HG03354 (cell line): ENCODE results near the gene PRC1.
A peak's percentile ranks its signal among the peaks of the same experiment; 100 is the strongest.
"Not testable (repeated sequence)": the region's sequence is repeated elsewhere in the genome, so short reads cannot be mapped to it uniquely, and the experiment has no call there.

Source experiments
- ATAC-seq: cut with Tn5 transposase; IDR thresholded peaks from one replicate; pipeline ENCODE4 v1.9.1; 2021; ENCODE audit warnings: mild to moderate bottlenecking; ENCODE audit not compliant: unreplicated experiment, poor library complexity, severe bottlenecking

PRC1 gene

DNA sequence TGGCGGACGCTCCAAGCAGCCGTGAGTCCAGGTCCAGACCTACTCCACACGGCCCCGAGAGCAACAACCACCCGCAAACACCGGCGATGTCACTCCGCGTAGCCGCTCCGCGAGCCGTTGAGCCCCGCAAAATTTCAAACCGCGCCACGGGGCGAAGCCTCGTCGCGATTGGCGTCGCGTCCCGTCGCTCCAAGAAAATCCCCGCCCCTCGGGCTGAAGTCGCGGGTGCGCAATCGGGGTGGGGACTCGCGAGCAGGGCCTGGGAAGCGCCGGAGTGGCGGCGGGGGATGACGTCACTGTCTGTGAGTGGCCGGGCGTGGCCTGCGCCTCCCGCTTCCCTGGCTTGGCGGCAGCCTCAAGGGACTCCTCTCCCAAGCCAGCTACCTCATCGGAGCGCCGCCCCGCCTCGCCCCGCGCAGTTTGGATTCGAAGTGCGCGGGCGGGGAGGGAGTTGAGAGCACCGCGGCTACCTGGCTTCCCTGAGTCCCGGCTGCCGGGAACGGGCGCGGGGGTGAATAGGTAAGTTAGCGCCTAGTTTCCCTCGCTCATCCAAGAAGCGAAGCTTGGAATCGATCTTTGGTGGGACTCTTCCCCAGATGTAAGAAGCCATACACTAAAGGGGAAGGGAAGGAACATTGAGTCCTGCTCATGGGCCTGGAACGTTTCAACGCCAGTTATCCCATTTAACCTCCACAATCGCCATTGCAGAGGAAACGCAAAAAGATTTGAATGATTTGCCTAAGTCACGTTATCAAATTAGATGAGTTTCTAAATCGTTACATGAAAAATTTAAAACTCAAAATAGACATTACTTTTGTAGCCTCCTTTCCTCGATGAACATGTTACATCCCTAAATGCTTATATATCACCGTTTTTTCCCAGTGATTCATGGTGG, at the start of gene PRC1:
Gene PRC1 (minus strand): TSS at position 119 of the 895 bp plus-strand sequence. CDS start 118 bp downstream, at position 1.
- ATAC-seq = peak; percentile 96

DNA sequence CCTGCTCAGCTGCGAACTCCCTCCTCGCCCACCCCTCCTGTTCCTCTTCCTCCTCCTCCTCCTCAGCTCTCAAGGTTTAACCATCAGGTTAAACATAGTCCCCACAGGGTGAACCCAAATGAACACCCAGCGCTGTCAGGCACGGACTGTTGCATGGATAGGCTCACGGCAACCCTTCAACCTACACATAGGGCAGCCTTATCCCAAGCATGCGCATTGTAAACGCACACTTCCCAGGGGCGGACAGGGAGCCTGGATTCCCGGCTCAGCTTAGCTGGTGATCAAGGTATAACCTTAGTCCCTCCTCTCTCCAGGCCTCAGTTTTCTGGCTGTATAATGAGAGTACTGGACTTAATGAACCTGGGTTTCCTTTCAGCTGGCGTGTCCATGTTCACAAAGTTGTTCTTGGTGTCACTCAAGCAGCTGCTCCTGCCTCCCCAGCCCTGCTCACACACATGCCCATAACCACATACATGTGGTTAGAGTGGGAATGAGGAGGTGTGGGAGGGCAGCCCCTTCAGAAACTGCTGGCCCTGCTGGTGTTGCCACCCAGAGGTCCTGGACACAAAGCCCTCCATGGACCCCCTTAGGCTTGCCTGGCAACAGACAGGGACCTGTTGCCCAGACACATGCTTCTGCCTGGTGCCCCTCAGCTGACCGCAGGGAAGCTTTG, 49.0 kb upstream of the PRC1 start:
- no peak for ATAC-seq

GRCh38 chr15:91040856-91041255, 46.5 kb upstream of the PRC1 start:
- ATAC-seq = no peak

DNA sequence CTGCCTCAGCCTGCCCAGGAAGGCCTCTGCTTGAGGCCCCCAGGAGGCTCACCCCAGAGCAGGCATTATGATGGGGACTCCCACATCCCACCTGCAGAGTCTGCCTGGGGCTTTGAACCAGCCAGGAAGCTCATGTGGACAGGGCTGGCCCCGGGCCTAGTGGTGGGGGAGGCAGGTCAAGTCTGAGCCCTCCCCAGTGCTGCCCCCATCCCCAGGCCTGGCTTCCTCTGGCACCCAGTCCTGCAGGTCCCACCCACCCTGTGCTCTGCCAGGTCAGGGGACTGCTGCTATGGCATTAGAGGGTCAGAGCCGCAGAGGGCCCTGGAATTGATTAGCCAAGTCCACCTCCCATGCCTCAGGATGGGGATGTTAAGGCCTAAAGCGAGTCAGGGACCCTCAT, 45.7 kb upstream of the PRC1 start:
- no peak for ATAC-seq

DNA sequence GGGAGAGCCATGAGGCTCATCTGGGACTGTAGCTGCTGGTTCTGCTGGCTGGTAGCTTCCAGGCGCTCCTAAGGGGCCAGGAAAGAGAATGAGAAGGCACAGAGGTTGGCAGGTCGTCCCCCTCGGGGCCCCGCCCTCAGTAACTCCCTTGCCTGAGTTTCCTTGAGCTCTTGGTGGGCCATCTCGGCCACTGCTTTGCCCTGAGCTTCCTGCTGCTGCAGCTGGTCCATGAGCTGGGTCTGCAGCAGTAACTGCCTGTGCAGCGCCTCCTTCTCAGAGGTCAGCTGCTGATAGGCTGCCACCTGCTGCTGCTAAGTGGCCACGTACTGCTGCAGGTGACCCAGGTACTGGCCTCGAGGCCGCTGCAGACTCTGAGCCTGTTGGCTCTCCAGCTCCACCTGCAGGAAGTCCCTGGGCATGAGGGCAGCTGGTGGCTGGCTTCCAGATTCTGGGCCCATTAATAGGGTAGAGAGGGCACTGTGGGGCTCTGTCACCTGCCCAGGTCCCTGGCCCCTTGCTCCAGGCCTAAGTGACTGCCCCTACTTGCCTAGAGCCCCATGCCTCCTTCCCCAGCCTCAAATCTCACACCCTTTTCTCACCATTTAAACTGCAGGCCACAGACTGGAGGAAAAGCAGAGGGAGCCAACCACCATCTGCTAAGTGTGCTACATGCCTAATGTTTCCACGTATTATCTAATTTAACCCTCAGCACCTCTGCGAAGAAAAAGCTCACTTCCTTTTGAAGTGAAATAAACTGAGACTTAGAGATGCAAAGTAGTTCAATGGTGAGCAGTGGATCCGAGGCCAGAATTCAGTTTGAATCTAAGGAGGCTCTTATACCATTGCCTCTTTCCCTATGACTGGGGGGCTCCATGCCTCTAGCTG, 38.8 kb upstream of the PRC1 start:
- ATAC-seq = no peak

DNA sequence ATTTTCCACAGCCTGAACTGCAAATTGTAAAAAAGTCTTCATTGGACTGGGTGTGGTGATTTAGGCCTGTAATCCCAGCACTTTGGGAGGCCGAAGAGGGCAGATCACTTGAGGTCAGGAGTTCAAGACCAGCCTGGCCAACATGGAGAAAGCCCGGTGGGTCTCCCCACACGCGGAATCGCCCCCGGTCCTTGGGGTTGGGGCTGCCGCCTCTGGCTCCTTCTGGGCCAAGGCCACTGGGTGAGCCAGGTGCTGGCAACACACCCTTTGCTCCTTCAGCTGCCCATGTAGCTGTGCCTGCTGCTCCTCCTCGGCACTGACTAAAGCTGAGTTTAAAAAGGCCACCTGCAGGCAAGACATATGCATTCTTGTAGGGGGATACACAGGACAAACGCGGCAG, 37.5 kb upstream of the PRC1 start:
- ATAC-seq = no peak

- ATAC-seq = no peak
Measured at GRCh38 chr15:91027677-91028076, 33.3 kb upstream of the PRC1 start.

DNA sequence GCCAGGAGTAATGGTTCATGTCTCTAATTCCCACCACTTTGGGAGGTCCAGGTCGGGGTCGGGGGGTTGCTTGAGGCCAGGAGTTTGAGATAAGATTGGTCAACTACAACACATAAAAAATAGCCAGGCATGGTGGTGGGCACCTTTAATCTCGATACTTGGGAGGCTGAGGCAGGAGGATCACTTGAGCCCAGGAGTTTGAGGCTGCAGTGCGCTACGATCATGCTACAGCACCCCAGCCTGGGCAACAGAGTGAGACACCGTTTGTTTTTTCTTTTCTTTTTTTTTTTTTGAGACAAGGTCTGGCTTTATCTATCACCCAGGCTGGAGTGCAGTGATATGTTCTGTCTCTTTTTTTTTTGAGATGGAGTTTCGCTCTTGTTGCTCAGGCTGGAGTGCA, 29.4 kb upstream of the PRC1 start:
- ATAC-seq = no peak

DNA sequence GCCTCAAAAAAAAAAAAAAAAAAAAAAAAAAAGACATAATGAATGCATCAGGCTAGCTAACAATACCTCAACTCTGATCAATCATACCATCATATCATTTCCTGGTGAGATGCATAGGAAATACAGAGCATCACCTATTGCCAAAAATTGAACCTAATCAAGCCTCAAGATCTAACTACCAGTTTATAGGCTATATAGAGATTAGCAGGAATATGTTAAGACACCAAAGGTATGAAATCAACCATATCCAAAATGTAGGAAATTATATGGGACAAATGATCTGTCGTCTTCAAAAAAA, 28.4 kb upstream of the PRC1 start:
- ATAC-seq = no peak

- peak; percentile 62 for ATAC-seq
Measured at GRCh38 chr15:91022075-91022831, 27.9 kb upstream of the PRC1 start, which contains the start of gene VPS33B. Gene VPS33B, minus strand, starts transcription at chr15:91022594. Its CDS starts 345 bp downstream, at chr15:91022249.

- peak; percentile 6 for ATAC-seq
Measured at GRCh38 chr15:91021516-91022074, 27.3 kb upstream of the PRC1 start.

DNA sequence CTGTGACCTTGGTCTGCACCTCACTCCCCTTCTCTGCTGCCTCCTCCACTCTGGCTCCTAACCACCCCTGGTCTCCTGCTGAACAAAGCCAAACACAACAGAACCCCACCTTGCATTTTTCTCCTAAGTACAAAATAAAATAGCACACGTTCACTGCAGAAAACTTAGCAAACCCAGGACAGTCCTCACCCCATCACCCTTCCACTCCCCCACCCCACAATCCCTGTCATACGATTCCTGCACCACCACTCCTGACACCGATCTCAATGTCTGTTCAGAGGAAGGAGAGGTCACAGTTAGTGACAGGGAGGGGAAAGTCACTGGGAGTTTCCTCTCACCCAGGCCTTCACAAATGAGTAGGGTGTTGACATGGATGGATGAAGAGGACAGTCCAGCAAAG, 23.8 kb upstream of the PRC1 start:
- ATAC-seq = no peak

DNA sequence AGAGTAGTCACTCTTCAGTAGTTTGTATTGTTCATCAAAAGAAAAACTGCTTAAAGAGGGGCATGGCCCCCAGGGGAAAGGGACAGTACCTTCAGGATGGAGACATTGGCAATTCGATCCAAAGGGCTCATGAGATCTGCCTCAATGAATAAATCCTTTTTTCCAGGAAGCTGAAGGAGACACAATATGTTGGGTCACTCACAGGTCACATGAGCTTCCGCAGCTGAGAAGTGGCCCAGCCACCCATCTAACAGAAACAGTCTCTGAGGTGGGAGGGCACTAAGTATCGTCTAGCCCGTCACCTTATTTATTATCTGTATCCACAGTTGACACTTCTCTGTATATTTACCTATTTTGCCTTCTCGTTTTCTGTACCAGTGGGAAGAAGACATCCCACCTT, 23.4 kb upstream of the PRC1 start:
- no peak for ATAC-seq

GRCh38 chr15:91013701-91014100, 19.4 kb upstream of the PRC1 start:
- not testable (repeated sequence) for ATAC-seq

DNA sequence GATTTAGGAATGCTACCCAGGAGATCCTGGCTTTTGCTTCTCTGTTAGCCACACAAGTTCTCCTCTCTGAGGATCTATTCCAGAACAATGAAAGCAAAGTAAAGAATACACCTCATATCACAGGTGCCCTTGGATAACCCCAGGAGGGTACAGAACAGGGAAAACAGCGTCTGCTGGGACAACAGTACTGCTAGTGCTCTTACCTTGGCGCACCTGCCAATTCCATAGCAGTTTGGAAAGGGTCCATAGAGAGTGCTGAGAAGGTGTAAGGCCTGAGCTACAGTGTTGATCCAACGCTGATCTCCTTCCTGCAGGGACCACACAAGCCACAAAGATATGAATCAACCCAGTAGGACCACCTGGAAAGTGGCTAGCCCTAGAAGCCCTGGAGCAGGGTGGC, 12.9 kb upstream of the PRC1 start:
- ATAC-seq = no peak

DNA sequence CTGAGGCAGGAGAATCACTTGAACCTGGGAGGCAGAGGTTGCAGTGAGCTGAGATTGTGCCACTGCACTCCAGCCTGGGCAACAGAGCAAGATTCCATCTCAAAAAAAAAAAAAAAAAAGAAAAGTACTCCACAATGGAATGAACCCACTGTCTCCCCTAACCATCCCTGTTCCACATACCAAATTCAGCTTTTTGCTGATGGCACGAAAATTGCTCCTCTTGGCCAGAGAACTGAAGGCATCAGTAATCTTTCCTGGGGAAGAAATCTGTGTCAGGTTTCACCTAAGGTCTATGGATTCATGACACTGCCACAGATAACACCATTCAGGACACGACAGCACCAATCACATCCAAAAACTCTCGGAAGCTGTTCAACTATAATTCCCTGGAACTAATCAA, 6.9 kb upstream of the PRC1 start:
- ATAC-seq = no peak

DNA sequence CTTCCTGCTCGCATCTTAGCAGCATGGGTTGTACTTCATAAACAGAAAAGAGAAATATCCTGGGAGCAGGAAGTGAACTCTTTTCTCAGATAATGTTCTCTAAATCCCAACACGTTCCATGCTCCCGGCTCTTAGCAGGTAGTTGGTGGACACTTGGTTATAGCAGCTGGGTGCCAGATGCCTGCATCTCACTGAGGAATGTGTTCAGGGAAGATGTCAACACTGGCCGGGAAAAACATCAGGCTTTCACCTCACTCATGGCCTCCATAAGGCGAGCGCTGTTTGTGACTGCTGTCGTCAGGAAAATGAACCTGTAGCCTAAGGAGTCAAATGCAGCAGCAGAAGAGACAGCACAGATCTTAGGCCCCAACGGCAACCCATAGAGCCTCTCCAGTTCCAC, 4.4 kb upstream of the PRC1 start:
- no peak for ATAC-seq

- peak; percentile 25 for ATAC-seq
Measured at GRCh38 chr15:90994059-90994416, 297 bp downstream of the PRC1 start.

- no peak for ATAC-seq
Measured at GRCh38 chr15:90991587-90992285, 2.6 kb downstream of the PRC1 start.
